Measurements from ENCODE around the gene AKR7A3.

- no peak for TF ChIP-seq SUZ12 (IDR thresholded peaks at IDR 0.05; ENCODE audit: unreplicated experiment)
- TF ChIP-seq CHD4 (IDR thresholded peaks at IDR 0.05): no peak
- no peak for TF ChIP-seq RFX5 (IDR thresholded peaks at IDR 0.05; ENCODE audit: low read depth, low read length)
- TF ChIP-seq CTCF (IDR thresholded peaks at IDR 0.05 in 2 of 3, conservative IDR thresholded peaks at IDR 0.05 in 1 of 3; ENCODE audit: control insufficient read depth in 2 of 3, extremely low read depth in 1 of 3, insufficient read depth in 1 of 3, low read depth in 3 of 3, low read length in 3 of 3): no peak
- TF ChIP-seq POLR2A (IDR thresholded peaks at IDR 0.05; ENCODE audit: low read depth, low read length): no peak
- no peak for TF ChIP-seq EGR1 (IDR thresholded peaks at IDR 0.05; ENCODE audit: borderline replicate concordance in 1 of 2, low read depth in 2 of 2, low read length in 2 of 2)
- TF ChIP-seq USF1 (IDR thresholded peaks at IDR 0.05; ENCODE audit: borderline replicate concordance, extremely low read length, insufficient read depth, low read depth, low read length): no peak
Measured at GRCh38 chr1:19321071-19321470, 32.5 kb upstream of the AKR7A3 start.

Measured in GM12878 (cell line).